HUES48 (cell line): ENCODE measurements around the gene RSRC2.
"Not testable (repeated sequence)": the region's sequence is repeated elsewhere in the genome, so short reads cannot be mapped to it uniquely, and the experiment has no call there.

Source experiments
- H3K27ac ChIP-seq: one replicate; pipeline ENCODE4 v1.7.0; 2013; ENCODE audit warnings: low read depth, low read length, inconsistent platforms
- H3K27me3 ChIP-seq: 2 replicates; pipeline ENCODE4 v1.6.1; 2013; ENCODE audit warnings: mild to moderate bottlenecking, low read length; ENCODE audit not compliant: control insufficient read depth, insufficient read depth
- H3K36me3 ChIP-seq: 2 replicates; pipeline ENCODE4 v1.6.1; 2013; ENCODE audit warnings: low read length; ENCODE audit not compliant: control insufficient read depth, insufficient read depth
- H3K4me1 ChIP-seq: 2 replicates; pipeline ENCODE4 v1.6.1; 2013; ENCODE audit warnings: mild to moderate bottlenecking, low read length; ENCODE audit not compliant: control insufficient read depth, insufficient read depth
- H3K4me3 ChIP-seq: 2 replicates; pipeline ENCODE4 v1.5.1; 2013; ENCODE audit warnings: mild to moderate bottlenecking, low read depth, low read length
- H3K9ac ChIP-seq: 2 replicates; pipeline ENCODE4 v1.6.1; 2013; ENCODE audit warnings: mild to moderate bottlenecking, low read depth, low read length, moderate library complexity
- H3K9me3 ChIP-seq: 2 replicates; pipeline ENCODE4 v1.6.1; 2013; ENCODE audit warnings: low read length; ENCODE audit not compliant: control insufficient read depth, insufficient read depth

Gene RSRC2

DNA sequence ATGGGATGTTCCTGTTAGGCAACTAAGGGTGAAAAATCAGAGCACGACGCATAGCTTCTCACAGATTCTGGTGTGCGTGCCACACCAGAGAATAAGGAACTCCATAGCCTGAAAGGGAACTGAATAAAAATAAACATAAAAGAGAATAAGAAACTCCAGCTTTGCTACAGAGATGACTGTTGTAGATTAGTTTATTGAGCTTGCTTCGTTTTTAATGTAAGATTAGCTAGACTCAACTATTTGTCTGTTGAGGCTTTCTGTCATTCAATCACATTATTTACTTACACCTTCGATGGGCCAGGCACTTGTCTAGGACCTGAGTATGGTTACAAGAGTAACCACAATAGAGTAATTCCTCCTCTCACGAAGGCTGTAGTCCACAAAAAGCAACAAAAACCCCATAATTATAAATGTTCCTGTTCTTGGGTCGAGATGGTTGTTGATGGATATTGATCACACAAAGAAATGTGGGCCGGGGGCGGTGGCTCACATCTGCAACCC, 25.2 kb downstream of the RSRC2 start:
- Histone ChIP-seq H3K36me3 (peaks cover 48% of the 10 kb centered on the region), H3K9me3 (no peaks in the 10 kb centered on the region), H3K27ac (peak overlapping the region; percentile 97), H3K9ac (peak overlapping the region; percentile 45; the same call in 1 of the 2 replicates), H3K27me3 (no peaks in the 10 kb centered on the region), H3K4me1 (peaks cover 12% of the 10 kb centered on the region), H3K4me3 (peak overlapping the region; percentile 95)

DNA sequence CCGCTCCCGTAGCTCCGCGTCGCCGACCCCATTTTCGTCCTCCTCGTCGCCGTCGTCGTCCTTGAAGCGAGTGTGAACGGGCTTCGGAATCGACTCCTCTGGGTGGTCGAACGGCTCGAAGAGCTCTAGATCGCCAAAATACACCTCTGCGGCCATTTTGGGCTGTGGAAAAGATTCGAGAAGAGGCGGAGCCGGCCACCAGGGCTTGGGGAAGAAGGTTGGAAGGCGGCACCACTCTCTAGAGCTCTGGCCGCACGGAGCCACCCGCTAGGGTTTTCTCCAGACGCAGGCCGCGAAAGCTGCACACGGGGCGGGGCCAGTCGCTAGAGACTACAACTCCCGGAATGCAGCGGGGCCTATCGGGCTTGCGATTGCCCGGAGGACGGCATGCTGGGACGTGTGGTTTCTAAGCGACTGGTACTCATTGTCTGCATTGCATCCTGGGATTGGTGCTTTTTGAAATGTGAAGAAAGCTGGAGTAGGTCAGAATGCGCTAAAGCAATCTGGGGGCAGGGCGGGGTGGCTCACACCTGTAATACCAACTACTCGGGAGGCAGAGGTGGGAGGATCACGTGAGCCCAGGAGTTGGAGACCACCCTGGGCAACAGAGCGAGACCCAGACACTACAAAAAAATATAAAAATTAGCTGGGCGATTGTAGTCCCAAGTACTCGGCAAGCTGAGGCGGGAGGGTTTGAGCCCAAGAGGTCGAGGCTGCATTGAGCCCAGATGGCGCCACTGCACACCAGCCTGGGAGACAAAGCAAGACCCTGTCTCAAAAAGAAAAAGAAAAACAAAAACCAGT, 25.8 kb downstream of the RSRC2 start, which contains the start of gene ZCCHC8:
TSS of gene ZCCHC8 (minus strand) at position 248 of the 804 bp plus-strand sequence. CDS start at position 156, 92 bp downstream.
- Histone ChIP-seq H3K4me1 (peaks cover 12% of the 10 kb centered on the region), H3K27me3 (no peaks in the 10 kb centered on the region), H3K9ac (peak within 1 kb of the TSS; percentile 89), H3K4me3 (peak within 1 kb of the TSS; percentile 95), H3K9me3 (no peaks in the 10 kb centered on the region), H3K27ac (peak within 1 kb of the TSS; percentile 97), H3K36me3 (peaks cover 46% of the 10 kb centered on the region)

DNA sequence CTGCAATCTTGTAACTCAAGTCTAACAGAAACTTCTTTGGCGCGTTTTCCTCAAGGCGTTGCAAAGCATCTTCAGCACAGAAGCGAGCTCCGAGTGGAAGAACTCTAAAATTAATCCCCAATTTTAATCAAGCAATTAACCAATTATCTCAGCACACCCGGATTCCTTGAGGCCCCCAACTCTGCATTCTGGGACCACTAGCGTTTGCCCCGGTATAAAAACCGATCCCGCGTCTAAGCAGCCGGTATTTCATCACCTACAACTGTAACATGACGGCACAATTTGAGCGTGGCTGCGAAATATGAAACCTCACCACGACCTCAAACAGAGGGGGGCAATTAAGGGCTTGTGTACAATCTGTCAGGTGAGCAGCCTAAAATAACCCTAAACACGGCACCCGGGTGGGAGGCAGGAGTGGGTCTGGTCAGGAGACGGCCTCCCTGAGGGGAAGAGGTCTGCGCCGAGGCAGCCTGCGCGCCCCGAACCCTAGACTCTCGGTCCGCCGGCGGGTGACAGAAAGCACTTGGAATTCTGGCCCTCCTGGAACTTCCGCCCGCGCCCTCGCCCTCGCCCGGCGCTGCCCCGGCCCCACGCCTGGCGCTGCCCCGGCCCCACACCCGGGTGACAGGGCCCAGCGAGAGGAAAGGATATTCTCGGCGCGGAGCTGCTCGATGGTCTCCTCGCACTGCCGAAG, 26.6 kb downstream of the RSRC2 start:
- peak overlapping the region; percentile 95 for H3K4me3 ChIP-seq
- peak overlapping the region; percentile 89 for H3K9ac ChIP-seq
- H3K27ac ChIP-seq: peak overlapping the region; percentile 97
- peaks cover 42% of the 10 kb centered on the region for H3K36me3 ChIP-seq
- no peaks in the 10 kb centered on the region for H3K27me3 ChIP-seq
- no peaks in the 10 kb centered on the region for H3K9me3 ChIP-seq
- H3K4me1 ChIP-seq: peaks cover 12% of the 10 kb centered on the region

DNA sequence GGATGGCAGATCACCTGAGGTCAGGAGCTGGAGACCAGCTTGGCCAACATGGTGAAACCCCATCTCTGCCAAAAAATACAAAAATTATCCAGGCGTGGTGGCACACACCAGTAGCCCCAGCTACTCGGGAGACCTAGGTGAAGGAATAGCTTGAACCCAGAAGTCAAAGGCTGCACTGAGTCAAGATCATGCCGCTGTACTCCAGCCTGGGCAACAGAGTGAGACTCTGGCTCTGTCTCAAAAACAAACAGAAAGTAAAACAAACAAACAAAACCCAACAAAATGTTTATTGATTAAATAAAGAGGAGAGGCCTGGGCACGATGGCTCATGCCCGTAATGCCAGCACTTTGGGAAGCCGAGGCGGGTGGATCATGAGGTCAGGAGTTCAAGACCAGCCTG, 31.5 kb downstream of the RSRC2 start:
- H3K9me3 ChIP-seq: no peaks in the 10 kb centered on the region
- H3K4me3 ChIP-seq: no peak overlapping the region
- H3K27me3 ChIP-seq: no peaks in the 10 kb centered on the region
- no peak overlapping the region for H3K9ac ChIP-seq
- peaks cover 57% of the 10 kb centered on the region for H3K36me3 ChIP-seq
- H3K4me1 ChIP-seq: peaks cover 7% of the 10 kb centered on the region; the same call in 1 of the 2 replicates
- no peak overlapping the region for H3K27ac ChIP-seq

DNA sequence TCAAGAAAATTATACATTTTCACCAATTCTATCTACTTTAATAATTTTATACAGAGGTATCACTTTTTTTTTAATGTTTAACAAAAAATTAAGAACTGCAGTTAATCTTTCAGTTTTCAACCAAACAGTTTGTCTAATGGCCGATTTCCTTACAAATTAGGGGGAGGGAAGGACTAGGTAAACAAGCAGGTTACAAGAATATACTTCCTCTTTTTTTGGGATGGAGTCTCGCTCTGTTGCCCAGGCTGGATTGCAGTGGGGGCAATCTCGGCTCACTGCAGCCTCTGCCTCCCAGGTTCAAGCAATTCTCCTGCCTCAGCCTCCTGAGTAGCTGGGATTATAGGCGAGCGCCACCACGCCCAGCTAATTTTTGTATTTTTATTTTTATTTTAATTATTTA, 33.5 kb downstream of the RSRC2 start:
- H3K4me3 ChIP-seq, H3K9ac ChIP-seq, H3K4me1 ChIP-seq, H3K27ac ChIP-seq, H3K9me3 ChIP-seq, H3K27me3 ChIP-seq: not testable (repeated sequence)
- H3K36me3 ChIP-seq: peaks cover 78% of the 10 kb centered on the region

DNA sequence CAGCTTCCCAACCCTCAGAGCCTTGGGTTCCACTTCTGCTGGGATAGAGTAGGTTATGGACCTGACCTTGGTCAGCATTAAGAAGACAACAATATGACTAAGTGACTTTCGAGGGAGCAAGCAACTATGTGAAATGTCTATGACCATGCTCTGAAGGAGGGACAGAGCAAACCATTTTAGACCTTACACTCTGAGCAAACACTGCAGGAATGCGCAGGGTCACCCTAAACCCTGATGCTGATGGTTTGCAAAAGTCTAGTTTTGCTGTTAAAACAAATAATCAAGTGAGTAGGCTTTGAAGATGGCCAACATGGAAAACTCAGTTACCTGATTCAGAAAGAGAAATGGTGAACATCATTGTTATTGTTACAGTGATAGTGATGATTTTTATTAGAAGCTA, 34.7 kb downstream of the RSRC2 start:
- H3K4me3 ChIP-seq: no peak overlapping the region
- H3K27me3 ChIP-seq: no peaks in the 10 kb centered on the region
- H3K9ac ChIP-seq: no peak overlapping the region
- no peaks in the 10 kb centered on the region for H3K4me1 ChIP-seq
- no peak overlapping the region for H3K27ac ChIP-seq
- no peaks in the 10 kb centered on the region for H3K9me3 ChIP-seq
- peaks cover 81% of the 10 kb centered on the region for H3K36me3 ChIP-seq

DNA sequence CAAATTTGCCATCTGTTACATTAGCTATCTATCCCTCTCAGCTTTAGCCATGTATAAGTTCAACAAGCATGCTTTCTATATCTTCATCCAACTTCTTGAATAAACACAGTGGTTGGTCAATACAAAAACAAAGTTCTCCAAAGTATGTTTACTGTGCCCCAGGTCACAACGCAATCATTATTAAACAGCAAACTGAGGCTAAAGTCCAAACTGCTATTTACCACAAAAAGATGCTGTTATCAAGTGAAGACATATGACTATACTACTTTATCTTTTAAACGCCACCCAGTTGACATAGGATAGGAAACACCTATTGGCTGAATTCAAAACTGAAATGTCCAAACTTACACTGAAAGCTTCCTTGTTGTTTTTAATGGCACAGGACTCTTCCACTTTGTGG, 37.7 kb downstream of the RSRC2 start:
- Histone ChIP-seq H3K27ac (no peak overlapping the region), H3K36me3 (peaks cover 90% of the 10 kb centered on the region), H3K4me3 (no peak overlapping the region), H3K9me3 (no peaks in the 10 kb centered on the region), H3K27me3 (no peaks in the 10 kb centered on the region), H3K9ac (no peak overlapping the region), H3K4me1 (no peaks in the 10 kb centered on the region)

DNA sequence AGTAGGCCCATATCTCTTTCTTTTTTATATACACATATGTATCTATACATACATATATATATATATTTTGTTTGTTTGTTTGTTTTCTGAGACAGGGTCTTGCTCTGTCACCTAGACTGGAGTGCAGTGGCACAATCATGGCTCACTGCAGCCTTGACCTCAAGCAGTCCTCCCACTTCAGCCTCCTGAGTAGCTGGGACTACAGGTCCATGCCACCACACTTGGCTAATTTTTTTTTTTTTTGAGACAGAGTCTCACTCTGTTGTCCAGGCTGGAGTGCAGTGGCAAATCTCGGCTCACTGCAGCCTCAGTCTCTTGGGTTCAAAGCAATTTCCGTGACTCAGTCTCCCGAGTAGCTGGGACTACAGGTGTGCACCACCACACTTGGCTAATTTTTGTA, 38.9 kb downstream of the RSRC2 start:
- not testable (repeated sequence) for H3K9ac ChIP-seq, H3K4me1 ChIP-seq, H3K4me3 ChIP-seq, H3K27me3 ChIP-seq, H3K27ac ChIP-seq, H3K9me3 ChIP-seq
- peaks cover 95% of the 10 kb centered on the region for H3K36me3 ChIP-seq

DNA sequence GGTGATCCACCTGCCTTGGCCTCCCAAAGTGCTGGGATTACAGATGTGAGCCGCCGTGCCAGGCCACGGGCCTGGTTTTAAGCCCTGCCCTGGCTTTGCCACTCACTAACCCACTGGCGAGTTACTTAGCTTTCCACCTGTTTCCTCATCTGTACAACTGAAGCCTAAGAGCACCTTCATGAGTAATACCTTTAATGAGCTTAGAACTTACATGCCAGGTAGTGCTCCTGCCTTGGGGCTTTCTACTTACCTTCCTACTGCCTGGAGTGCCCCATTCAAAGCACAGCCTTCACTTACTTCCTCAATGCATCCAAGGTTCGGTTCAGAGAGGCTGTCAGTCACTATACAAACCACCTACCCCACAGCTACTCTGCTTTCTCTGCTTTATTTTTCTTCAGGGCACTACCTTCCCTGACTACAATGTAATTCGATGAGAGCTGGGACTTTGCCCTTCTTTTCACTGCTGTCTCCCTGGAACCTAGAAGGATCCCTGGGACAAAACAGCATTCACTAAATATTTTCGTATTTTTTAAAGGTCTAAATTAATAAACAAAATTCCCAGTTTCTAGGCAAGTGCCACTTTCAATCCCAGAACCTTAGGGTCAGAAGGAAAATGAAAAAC, 39.8 kb downstream of the RSRC2 start:
- Histone ChIP-seq H3K4me3 (no peak overlapping the region), H3K4me1 (no peaks in the 10 kb centered on the region), H3K36me3 (peaks cover 95% of the 10 kb centered on the region), H3K9me3 (no peaks in the 10 kb centered on the region), H3K9ac (no peak overlapping the region), H3K27ac (no peak overlapping the region), H3K27me3 (no peaks in the 10 kb centered on the region)

DNA sequence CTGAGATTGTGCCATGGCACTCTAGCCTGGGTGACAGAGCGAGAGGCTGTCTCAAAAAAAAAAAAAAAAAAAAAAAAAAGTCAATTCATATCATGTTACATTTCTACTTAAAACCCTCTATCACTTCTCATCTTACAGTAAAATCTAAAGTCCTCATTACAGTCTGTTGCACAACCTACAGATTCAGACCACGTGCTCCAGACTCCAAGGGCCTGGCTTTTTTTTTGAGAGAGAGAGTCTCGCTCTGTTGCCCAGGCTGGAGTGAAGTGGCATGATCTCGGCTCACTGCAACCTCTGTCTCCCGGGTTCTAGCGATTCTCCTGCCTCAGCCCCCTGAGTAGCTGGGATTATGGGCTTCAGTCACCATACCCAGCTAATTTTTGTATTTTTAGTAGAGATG, 40.4 kb downstream of the RSRC2 start:
- H3K27ac ChIP-seq, H3K9me3 ChIP-seq, H3K9ac ChIP-seq, H3K4me1 ChIP-seq, H3K27me3 ChIP-seq, H3K4me3 ChIP-seq: not testable (repeated sequence)
- peaks cover 95% of the 10 kb centered on the region for H3K36me3 ChIP-seq

DNA sequence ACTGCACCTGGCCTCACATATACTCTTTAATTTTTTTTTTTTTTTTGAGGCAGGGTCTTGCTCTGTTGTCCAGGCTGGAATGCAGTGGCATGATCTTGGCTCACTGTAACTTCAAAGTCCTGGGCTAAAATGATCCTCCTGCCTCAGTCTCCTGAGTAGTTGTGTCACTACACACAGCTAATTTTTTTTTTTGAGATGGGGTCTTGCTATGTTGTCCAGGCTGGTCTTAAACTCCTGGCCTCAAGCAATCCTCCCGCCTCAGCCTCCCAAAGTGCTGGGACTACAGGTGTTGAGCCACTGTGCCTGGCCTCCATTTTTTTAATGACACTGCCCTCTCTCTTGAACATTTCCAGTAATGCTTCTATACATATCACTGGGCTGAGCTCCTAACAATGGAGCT, 42.4 kb downstream of the RSRC2 start:
- H3K9ac ChIP-seq, H3K9me3 ChIP-seq, H3K4me1 ChIP-seq, H3K27me3 ChIP-seq, H3K27ac ChIP-seq, H3K4me3 ChIP-seq: not testable (repeated sequence)
- H3K36me3 ChIP-seq: peaks cover 95% of the 10 kb centered on the region
